Measurements from ENCODE around the gene KLHL21.
A peak's percentile ranks its signal among the peaks of the same experiment; 100 is the strongest.
"Not testable (repeated sequence)": the region's sequence is repeated elsewhere in the genome, so short reads cannot be mapped to it uniquely, and the experiment has no call there.

The KLHL21 gene, protein sequence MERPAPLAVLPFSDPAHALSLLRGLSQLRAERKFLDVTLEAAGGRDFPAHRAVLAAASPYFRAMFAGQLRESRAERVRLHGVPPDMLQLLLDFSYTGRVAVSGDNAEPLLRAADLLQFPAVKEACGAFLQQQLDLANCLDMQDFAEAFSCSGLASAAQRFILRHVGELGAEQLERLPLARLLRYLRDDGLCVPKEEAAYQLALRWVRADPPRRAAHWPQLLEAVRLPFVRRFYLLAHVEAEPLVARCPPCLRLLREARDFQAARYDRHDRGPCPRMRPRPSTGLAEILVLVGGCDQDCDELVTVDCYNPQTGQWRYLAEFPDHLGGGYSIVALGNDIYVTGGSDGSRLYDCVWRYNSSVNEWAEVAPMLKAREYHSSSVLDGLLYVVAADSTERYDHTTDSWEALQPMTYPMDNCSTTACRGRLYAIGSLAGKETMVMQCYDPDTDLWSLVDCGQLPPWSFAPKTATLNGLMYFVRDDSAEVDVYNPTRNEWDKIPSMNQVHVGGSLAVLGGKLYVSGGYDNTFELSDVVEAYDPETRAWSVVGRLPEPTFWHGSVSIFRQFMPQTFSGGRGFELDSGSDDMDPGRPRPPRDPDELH

DNA sequence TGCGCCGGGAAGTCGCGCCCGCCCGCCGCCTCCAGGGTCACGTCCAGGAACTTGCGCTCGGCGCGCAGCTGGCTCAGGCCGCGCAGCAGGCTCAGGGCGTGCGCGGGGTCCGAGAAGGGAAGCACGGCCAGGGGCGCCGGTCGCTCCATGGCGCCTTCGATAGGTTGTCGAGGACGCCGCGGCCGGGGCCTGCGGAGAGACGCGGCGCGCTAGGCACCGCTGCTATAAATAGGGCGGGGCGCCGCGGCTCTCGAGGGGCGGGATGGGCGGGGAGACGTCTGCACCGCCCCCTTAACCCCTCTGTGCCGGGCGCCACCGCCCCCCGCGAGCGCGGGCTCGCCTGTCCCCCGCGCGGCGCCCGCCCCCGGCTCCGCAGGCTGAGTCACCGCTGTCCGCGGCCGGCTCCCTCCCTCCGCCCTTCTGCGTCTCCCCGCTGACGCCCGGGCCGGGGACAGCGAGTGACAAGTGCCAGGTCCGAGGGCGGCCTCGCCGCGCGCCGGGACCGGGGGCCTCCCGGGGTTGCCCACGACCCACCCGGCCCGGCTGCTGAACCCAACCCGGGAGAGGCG, at the start of gene KLHL21:
KLHL21 (minus strand) TSS at position 201 of the 569 bp plus-strand sequence; CDS start at position 149, 52 bp downstream.
- DNase-seq: peak; percentile 89

DNA sequence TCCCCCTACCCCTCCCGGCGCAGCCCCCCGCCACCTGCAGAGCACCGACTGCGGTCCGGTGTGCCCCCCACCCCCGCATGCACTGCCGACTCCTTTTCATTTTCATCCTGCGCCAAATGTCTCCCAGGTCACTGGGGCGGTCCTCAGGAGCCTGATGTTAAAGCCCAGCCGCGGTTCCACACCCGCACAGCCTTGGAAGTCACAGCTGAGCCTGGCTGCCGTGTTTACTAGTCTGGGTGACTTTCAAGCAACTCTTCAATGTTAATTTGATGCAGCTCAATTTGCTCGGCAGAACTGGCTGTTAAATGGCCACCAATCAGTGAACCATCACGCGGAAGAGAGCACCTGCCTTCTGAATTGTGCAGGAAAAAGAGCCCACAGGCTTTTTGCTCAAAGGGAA, 49.2 kb upstream of the KLHL21 start:
- DNase-seq: no peak

DNA sequence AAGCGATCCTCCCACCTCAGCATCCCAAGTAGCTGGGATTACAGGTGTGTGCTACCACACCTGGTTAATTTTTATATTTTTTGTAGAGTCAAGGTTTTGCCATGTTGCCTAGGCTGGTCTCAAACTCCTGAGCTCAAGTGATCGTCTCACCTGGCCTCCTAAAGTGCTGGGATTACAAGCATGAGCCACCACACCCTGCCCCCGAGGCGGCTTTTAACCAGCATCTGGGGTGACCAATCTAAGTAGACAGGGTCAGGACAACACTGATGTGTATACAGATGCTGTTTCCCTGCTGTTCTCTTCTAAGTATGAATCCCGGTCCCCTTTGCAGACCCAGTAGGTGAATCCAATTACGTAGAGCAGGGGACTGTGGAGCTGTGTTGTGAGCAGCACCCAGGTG, 45.9 kb upstream of the KLHL21 start:
- no peak for DNase-seq

DNA sequence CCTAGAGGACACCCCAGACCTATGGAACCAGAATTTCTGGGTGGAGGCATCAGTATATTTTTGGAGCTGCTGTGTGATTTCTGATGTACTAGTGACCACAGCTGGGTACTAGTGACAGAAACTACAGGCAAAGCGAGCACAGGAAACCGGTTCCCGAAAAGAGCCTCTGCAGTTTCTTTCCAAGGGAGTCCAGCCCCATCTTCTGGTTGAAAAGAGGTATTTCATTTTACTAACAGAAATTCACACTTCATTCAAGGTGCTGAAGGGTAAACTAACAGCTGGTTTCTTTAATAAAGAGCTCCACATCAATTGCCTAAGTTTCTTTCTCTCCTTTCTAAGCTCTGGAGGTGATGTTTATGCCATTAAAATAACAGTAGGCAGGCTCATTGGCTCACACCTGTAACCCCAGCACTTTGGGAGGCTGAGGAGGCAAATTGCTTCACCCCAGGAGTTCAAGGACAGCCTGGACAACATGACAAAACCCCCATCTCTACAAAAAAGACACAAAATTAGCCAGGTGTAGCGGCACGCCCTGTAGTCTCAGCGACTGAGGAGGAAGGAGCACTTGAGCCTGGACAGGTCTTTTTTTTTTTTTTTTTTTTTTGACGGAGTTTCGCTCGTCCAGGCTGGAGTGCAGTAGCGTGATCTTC, 44.0 kb upstream of the KLHL21 start:
- no peak for DNase-seq

DNA sequence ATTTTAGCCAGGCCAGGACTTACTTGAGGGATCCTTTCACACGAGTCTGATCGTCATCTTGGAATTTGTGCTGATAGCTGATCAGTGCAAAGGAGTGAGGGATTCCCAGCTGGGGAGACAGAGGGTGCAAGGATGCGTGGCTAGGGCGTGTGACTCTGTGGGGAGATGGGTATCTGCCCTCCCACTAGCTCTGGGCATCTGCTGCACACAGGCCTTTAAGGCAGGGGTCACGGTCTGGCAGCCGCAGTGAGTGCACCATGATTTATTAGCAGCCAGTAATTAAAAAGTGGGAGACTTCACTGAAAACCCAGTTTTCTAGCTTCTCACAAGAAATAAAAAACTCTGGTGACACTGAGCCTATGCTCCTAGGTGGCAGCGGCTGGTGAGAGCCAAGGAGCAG, 42.3 kb upstream of the KLHL21 start:
- DNase-seq: no peak

DNA sequence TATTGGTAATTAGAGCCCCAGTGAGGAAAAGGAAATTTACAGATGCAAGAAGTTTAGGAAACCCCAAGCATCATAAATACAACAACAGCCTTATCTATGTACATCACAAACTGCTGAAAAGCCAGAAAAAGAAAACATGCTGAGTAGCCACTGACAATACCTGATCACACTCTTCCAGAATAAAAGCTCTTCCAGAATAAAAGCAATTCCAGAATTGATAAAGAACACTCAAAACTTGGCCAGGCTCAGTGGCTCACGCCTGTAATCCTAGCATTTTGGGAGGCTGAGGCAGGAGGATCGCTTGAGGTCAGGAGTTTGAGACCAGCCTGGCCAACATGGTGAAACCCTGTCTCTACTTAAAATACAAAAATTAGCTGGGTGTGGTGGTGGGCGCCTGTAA, 38.2 kb upstream of the KLHL21 start:
- DNase-seq: not testable (repeated sequence)

DNA sequence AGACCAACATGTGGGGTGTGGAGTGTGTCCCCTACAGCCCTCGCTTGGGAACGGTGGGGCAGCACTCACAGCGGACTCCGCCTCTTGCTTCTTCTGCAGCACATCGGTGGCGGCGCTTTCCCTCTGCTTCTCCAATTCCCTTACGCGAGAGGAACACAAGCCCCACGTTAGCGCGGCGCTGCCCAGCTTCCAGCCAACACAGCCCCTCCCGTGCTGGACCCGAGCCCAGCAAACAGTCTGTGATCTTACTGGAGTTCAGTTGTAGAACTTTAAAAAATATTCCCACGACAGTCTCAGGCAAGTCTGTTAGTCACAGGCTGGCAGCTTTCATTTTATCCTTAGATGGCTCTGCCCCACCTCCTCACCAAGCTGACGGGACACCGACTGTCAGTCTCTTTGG, 35.6 kb upstream of the KLHL21 start:
- DNase-seq: no peak

DNA sequence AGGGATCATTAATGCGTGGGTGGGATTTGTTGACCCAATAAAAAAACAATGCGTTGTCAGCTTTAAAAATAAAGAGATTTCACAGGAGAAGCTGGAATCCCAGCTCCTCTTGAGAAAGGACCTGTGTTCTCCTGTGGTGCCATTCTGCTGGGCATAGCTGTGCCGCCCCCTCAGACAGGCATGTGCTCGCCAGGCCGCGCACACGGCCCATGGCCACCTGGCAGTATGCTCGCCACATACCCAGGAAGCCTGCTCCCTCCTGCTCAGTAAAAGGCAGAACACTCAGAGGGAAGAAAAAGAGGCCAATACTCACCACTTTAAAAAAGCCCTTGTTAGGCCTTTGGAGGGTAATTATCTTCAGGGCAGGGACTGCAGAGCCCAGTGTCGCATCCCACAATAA, 35.1 kb upstream of the KLHL21 start:
- no peak for DNase-seq

DNA sequence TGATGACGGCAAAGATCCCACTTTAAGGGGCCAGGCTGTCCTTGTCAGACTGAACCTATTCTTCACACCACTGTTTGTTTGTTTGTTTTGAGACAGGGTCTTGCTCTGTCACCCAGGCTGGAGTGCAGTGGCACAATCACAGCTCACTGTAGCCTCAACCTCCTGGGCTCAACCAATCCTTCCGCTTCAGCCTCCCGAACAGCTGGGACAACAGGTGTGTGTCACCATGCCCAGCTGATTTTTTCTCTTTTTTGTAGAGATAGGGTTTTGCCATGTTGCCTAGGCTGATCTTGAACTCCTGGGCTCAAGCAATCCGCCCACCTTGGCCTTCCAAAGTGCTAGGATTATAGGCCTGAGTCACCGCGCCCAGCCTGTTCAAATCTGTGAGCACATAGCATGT, 34.1 kb upstream of the KLHL21 start:
- DNase-seq: not testable (repeated sequence)

DNA sequence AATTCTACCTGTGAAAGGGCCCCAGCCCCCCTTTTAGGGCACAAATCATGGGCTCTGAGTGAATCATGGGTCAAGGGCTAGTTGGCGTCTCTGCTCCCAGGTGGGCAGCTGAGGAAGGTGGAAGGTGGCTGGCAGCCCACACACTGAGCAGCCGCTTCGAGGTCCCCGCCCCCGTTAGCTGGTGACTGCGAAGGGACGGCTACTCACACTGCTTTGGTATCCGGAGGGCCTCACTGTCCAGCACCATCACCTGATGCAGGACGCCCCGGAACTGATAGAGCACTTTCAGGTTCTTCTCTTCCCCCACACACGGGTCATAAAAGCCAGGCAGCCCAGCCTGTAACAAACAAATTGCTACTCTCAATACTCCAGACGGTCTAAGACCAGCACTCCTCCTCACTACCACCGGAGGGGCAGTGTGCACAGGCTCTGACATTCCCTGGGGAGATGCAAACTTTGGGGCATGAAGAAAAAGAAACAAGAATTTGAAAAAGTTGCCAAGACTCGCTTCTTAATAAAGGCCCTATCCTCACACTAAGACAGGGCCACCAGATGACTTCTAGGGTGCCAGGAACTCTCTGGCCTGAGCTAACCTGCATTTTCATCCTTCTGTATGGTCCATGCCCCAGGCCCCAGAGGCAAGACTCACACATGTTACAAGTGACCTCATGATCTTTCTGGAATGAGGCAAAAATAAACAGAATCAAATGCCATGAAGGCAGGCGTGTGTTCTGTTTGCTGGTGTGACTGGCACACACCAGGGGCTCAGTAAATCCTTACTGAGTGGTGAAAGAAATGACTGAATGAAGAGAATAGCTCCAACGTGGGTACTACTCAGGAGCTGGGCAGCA, 33.5 kb upstream of the KLHL21 start:
- DNase-seq: no peak

DNA sequence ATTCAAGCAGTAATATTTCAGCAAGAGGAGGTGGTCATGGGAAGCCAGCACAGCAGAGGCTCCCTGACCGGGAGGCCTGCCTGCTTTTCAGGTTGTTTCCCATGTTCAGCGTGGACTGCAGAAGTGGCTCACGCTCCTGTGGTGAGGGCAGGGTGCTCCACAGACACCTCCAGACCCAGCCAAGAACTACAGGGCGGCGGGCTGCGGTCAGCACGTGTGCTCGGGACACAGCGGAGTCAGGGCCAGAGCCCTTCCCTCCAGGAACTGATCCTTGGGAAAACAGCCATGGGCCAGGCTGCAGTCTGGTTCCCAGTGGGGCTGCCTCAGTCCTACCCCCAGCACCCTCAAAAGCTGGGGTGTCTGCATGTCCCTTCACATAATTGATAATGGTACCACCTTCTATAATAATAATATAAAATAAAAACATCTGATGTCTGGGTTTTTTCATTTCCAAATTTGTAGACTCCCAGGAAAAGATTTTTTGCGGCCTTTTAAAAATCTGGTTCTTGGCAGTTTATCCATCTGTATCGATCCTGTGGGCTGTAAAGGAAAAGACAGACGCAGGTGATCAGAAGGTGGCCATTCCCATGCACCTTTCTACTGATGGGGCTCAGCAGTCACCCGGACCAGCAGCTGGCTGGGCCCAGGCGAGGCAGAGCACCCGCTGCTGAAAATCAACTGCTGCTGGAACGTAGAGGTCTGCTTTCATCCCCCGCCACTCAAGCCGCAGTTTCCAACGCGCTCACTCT, 32.7 kb upstream of the KLHL21 start:
- DNase-seq: no peak

DNA sequence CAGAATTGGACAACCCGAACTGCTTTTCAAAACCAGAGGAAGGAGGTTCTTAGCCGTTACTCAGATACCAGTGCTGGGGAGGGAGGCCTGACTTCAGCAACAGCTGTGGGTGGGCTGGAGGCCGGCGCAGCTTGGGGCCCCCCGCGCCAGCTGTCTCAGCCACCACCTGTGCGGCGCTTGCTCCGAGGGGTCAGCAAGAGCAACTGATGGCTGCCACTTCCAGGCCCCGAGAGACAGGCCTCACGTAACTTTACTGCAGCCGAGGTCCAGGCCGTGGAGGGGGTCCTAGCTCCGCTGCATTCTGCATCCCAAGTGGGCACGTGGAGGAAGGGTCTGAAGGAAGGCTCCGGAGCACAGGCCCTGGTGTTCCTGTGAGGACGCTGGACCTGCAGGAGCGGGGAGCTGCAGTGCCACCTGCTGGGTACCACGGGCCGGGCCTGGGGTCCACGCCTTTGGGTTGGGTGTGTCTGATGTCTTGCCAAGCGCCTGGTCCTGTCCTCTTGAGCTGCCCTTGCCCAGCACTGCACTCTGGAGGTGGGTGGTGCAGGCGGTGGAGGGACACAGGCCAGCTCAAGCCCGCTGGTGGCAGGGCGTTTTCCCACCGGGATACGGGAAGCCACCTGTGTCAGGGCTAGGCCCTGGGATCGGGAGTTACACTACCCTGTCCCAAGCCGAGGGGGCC, 31.8 kb upstream of the KLHL21 start:
- DNase-seq: peak; percentile 51

DNA sequence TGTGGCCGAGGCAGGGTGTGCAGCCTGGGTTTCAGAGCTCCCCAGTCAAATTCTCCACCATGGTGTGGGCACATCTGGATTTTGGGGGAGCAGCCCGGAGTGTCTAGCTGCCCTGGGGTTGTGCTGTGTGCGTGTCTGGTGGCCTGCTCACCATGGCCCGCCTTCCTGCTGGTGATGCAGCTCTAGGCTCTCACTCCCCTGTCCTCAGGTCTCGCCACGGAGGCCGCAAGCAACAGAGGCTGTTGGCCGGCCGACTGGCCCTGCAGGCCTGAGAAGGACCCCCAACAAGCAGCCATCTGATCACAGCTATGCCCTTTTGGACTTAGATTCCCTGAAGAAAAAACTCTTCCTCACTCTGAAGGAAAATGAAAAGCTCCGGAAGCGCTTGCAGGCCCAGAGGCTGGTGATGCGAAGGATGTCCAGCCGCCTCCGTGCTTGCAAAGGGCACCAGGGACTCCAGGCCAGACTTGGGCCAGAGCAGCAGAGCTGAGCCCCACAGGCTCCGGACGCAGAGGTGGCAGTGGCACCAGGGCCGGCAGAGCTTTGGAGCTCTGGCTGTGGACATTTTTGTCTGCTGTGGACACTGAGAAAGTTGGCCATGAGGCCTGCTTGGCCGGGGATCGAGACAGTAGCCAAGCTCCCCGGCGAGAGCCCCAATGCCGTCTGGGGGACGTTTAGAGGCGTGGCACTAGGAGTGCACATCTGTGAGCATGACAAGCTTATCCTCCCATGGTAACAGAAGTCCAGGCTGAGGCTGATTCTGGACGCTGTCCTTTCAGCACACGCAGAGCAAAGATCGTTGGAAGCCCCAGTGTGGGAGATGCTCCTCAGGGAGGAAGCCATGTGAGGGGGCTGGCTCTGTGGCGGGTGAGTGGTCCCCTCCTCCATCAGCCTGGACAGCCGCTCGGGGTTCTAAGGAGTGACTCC, 30.2 kb upstream of the KLHL21 start:
- no peak for DNase-seq

DNA sequence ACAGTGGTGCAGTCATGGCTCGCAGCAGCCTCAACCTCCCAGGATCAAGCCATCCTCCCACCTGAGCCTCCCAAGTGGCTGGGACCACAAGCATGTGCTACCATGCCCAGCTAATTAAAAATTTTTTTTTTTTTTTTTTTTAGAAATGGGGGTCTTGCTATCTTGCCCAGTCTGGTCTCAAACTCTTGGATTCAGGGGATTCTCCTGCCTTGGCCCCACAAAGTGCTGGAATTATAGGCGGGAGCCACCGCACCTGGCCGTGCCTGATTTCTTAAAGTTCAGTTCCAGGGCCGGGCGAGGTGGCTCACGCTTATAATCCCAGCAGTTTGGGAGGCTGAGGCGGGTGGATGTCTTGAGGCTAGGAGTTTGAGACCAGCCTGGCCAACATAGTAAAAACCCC, 28.4 kb upstream of the KLHL21 start:
- no peak for DNase-seq

DNA sequence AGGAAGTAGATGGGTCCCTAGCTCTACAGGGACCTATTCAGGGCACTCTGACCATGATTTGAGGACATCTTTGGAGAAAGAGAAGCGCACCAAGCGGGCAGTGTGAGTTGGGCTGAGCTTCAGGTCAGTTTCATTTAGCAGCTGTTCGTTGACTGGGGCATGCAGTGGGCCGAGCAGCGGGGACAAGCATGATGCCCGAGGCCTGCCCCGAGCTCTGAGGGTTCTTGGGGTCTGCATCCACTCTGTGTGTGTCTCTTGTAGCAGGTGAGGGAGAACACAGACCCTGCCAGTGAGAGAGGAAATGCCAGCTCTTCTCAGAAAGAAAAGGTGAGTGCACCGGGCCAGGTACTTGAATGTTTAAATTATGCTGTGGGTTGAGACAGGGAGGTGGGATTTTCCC, 27.4 kb upstream of the KLHL21 start:
- DNase-seq: no peak

DNA sequence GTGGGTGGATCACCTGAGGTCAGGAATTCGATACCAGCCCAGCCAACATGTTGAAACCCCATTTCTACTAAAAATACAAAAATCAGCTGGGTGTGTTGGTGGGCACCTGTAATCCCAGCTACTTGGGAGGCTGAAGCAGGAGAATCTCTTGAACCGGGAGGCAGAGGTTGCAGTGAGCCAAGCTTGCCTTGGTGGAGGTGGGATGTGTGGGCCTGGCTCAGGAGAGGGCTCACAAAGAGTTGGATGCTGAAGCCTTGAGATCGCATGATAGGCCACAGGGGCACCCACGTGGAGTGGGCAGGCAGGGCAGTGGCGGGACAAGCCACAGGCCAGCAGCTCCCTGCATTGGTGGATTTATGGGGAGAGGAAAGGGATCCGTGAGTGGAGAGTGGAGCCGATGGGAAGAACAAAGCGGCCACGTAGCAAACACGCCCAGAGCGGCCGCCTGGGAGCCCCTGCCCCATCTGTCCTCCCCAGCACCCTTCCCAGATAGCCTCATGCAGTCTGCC, 26.4 kb upstream of the KLHL21 start:
- no peak for DNase-seq

DNA sequence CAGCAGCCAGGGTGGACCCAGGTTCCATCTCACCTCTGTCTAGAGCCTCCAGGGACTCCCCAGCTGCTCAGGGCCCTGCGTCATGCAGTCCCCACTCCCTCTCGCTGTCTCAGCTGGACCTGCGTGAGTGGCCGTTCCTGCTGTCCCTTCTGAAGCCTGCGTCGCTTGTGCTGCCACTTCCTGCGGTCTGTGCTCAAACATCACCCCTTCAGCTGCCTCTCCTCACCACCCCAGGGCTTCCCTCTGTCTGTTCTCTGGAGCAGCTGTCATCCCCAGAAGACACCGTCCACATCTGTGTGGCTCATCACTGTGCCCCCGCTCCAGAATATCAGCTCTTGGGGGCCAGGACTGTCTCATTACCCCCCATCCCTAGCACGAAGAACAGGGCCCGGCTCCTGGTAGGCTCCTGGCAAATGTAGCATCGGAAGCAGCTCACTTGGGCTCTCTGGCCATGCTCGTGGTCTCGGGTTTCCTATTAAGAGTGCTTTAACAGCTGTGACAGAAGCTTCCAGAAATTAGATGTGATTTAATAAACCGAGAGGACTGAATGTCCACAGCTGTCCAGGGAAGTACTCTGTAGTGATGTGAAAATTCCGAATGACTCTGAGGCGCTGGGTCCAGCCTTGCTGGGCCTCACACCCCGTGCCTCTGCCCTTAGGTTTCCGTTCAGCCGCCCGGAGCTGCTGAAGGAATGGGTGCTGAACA, 25.3 kb upstream of the KLHL21 start:
- no peak for DNase-seq

DNA sequence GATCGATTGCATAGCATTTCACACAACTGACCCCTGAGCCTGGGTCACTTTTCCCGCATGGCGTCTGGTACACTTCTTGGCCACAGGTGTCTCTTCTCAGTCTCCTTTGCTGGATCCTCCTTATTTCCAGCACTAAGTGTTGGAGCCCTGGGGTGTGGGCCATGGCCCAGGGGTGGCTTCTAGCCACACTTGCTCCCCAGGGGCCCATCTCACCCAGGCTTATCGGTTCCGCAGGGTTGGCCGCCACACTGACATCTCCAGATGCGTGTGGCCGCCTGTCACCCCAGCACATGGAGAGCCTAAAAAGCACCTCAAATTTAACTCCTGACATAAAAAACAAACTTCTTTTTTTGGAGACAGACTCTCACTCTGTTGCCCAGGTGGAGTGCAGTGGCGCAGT, 24.4 kb upstream of the KLHL21 start:
- no peak for DNase-seq

DNA sequence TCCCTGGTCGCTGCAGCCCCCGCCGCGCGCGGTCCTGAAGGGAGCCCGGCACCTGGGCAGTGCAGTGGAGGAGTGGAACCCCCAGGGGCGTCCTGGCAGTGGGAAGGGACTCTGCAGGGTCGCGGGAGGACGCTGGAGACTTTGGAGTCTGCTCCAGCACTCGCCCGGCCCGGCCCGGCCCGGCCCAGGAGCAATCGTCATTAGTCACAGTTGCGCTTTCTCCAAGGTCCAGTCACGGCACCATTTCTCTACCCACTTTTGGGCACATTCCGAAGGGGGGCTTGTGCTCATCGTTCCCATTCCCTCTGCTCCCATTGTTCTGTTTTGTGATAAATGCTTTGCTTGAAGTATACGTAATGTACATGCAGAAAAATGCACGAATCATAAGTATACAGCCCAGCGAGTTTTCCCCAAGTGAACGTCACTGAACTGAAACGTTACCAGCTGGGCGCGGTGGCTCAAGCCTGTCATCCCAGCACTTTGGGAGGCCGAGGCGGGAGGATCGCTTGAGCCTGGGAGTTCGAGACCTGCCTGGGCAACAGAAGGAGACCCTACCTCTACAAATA, 23.0 kb upstream of the KLHL21 start:
- no peak for DNase-seq
